Erythroblast (primary cell): ENCODE measurements around the gene ZBED2.

Experiments
- GATA1 ChIP-seq: IDR thresholded peaks from 2 replicates; pipeline ENCODE4 v1.6.1; 2011; ENCODE audit warnings: low read depth, mild to moderate bottlenecking, control low read depth, low read length, moderate library complexity
- POLR2A ChIP-seq: IDR thresholded peaks from 2 replicates; pipeline ENCODE4 v1.6.1; 2011; ENCODE audit warnings: mild to moderate bottlenecking, low read length

DNA sequence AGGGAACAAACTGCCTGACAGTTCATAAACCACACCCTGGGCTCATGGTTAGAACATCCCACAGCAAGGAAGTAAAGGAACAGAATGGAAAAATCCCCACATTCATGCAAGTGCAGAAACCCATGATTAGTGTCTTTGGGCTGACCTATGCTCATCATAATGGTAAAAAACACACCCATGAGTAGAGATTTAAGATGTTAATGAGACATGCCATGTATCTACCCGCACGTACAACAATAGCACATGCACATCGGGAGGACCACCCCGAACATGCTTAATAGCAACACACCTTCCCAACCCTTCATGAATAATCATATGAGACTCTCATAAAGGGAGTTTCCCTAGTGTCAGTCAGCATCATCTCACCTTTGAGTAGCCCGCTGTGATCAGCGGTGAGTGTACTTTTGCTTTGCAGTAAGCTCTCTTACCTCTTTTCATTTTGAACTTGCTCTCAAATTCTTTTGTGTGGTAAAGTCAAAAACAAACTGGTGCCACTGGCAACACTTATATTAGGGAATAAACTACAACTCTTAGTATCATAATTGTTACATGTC, 23.2 kb downstream of the ZBED2 start:
- TF ChIP-seq POLR2A: no peak
- no peak for TF ChIP-seq GATA1
